HEK293 (cell line): ENCODE results near the gene MTIF2.

Source experiments
- CTCF ChIA-PET: fragments of 350-600 bp; formaldehyde crosslinking; extraction: SDS; loops from one replicate; lab custom pipeline; 2021; ENCODE audit warnings: antibody characterized with exemption; lab: Yijun Ruan, JAX
- POLR2A ChIA-PET: fragments of 300-600 bp; formaldehyde crosslinking; extraction: SDS; loops from one replicate; lab custom pipeline; 2020; ENCODE audit warnings: antibody characterized with exemption, inconsistent platforms; lab: Yijun Ruan, JAX
- H3K27ac ChIP-seq: fragments of 200-500 bp; sonication (Bioruptor generic); 2 replicates; pipeline ENCODE4 v1.5.1; 2014; ENCODE audit warnings: low read depth, low read length, control low read depth, inconsistent platforms; ENCODE audit errors: extremely low read depth
- H3K36me3 ChIP-seq, 2 experiments: fragments of 200-500 bp in 1 of 2; sonication (Bioruptor generic) in 1 of 2; 1 replicate in 1 of 2; 2 replicates in 1 of 2; pipeline ENCODE4 v1.5.1; 2014 to 2017; ENCODE audit warnings: inconsistent platforms in 2 of 2, low read length in 2 of 2; ENCODE audit not compliant: control insufficient read depth in 2 of 2, insufficient read depth in 1 of 2
- H3K4me1 ChIP-seq: fragments of 200-500 bp; sonication (Bioruptor generic); 2 replicates; pipeline ENCODE4 v1.5.1; 2014; ENCODE audit warnings: mild to moderate bottlenecking, low read length, inconsistent platforms; ENCODE audit not compliant: control insufficient read depth, insufficient read depth
- H3K4me3 ChIP-seq: 2 replicates; pipeline ENCODE4 v1.5.1; 2011; ENCODE audit warnings: low read depth, mild to moderate bottlenecking, control low read depth, low read length, moderate library complexity
- H3K9me3 ChIP-seq: fragments of 200-500 bp; sonication (Bioruptor generic); 2 replicates; pipeline ENCODE4 v1.5.1; 2014; ENCODE audit warnings: low read depth, low read length, inconsistent platforms; ENCODE audit not compliant: control insufficient read depth, insufficient read depth
- KLF1 ChIP-seq: fragments of 450-650 bp; formaldehyde crosslinking; IDR thresholded peaks from 2 replicates; pipeline ENCODE4 v1.5.1; 2016; ENCODE audit warnings: missing biosample characterization, missing genetic modification characterization
- PRDM1 ChIP-seq: fragments of 450-650 bp; formaldehyde crosslinking; IDR thresholded peaks from 2 replicates; pipeline ENCODE4; 2016; ENCODE audit warnings: missing biosample characterization, missing genetic modification characterization
- ZNF175 ChIP-seq: fragments of 450-650 bp; formaldehyde crosslinking; IDR thresholded peaks from 2 replicates; pipeline ENCODE4 v1.5.1; 2016; ENCODE audit warnings: missing biosample characterization, missing genetic modification characterization
- ZNF302 ChIP-seq: fragments of 450-650 bp; formaldehyde crosslinking; IDR thresholded peaks from 2 replicates; pipeline ENCODE4 v1.5.1; 2016; ENCODE audit warnings: missing biosample characterization, missing genetic modification characterization, low read depth
- ZNF341 ChIP-seq: fragments of 450-650 bp; formaldehyde crosslinking; IDR thresholded peaks from 2 replicates; pipeline ENCODE4; 2016; ENCODE audit warnings: low read depth, missing biosample characterization, missing genetic modification characterization
- ZNF658 ChIP-seq: fragments of 450-650 bp; formaldehyde crosslinking; IDR thresholded peaks from 2 replicates; pipeline ENCODE4; 2016; ENCODE audit warnings: missing biosample characterization, missing genetic modification characterization
- TF ChIP-seq, protein P1 (sequence below): fragments of 450-650 bp; formaldehyde crosslinking; optimal IDR thresholded peaks from 2 replicates; pipeline ENCODE3; 2016; ENCODE audit warnings: missing biosample characterization, mild to moderate bottlenecking, missing genetic modification characterization
- TF ChIP-seq, protein P2 (sequence below): fragments of 450-650 bp; formaldehyde crosslinking; conservative IDR thresholded peaks from 2 replicates; pipeline ENCODE4 v1.5.1; 2016; ENCODE audit warnings: low read depth, missing biosample characterization, missing genetic modification characterization
- TF ChIP-seq, protein P3 (sequence below): fragments of 450-650 bp; formaldehyde crosslinking; IDR thresholded peaks from 2 replicates; pipeline ENCODE4 v1.5.1; 2016; ENCODE audit warnings: missing biosample characterization, missing genetic modification characterization
- TF ChIP-seq, protein P4 (sequence below): fragments of 450-650 bp; formaldehyde crosslinking; IDR thresholded peaks from 2 replicates; pipeline ENCODE4 v1.5.1; 2016; ENCODE audit warnings: missing biosample characterization, missing genetic modification characterization
- TF ChIP-seq, protein P5 (sequence below): fragments of 450-650 bp; formaldehyde crosslinking; IDR thresholded peaks from 2 replicates; pipeline ENCODE4 v1.5.1; 2016; ENCODE audit warnings: missing biosample characterization, missing genetic modification characterization
- TF ChIP-seq, protein P6 (sequence below): fragments of 450-650 bp; formaldehyde crosslinking; IDR thresholded peaks from 2 replicates; pipeline ENCODE4 v1.5.1; 2017; ENCODE audit warnings: missing biosample characterization, missing genetic modification characterization
- TF ChIP-seq, protein P7 (sequence below): fragments of 450-650 bp; formaldehyde crosslinking; IDR thresholded peaks from 2 replicates; pipeline ENCODE4 v1.5.1; 2016; ENCODE audit warnings: missing biosample characterization, missing genetic modification characterization

The MTIF2 gene

DNA sequence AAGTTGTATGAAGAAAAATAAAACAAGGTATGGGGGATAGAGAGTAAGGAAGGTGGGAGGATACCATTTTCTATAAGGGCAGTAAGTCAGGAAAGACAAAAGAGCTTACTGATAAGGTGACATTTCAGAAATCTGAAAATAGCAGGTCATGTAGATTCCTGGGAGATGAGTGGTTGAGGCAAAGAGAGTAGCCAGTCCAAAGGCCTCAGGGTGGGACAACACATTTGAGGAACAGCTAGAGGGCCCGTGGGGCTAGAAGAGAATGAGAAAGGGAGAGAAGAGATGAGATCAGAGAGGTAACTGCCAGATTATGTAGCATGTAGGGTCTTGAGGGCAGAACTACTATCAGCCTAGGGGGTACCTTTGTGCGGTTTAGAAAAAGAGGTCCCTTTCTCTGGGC is 39.8 kb downstream of the MTIF2 start:
- Histone ChIP-seq H3K9me3 (no peaks in the 10 kb centered on the region), H3K4me1 (0 out of 2 replicates have a peak, but pooled peaks cover 5% of the 10 kb centered on the region), H3K36me3 (peaks cover 7 to 44% of the 10 kb centered on the region in 2 experiments; a peak in 2 of 3 replicates), H3K27ac (no peak overlapping the region), H3K4me3 (no peak overlapping the region)
- ChIA-PET CTCF (interaction anchor here (0.6 kb wide), 1 partner anchor 180 kb away, joined by 4 read pairs; no protein-coding TSS in a partner anchor), POLR2A (no interaction called here)
- TF ChIP-seq, protein P1, sequence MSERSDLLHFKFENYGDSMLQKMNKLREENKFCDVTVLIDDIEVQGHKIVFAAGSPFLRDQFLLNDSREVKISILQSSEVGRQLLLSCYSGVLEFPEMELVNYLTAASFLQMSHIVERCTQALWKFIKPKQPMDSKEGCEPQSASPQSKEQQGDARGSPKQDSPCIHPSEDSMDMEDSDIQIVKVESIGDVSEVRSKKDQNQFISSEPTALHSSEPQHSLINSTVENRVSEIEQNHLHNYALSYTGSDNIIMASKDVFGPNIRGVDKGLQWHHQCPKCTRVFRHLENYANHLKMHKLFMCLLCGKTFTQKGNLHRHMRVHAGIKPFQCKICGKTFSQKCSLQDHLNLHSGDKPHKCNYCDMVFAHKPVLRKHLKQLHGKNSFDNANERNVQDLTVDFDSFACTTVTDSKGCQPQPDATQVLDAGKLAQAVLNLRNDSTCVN (tag by site-specific recombination) = no peak
- TF ChIP-seq, protein P2, sequence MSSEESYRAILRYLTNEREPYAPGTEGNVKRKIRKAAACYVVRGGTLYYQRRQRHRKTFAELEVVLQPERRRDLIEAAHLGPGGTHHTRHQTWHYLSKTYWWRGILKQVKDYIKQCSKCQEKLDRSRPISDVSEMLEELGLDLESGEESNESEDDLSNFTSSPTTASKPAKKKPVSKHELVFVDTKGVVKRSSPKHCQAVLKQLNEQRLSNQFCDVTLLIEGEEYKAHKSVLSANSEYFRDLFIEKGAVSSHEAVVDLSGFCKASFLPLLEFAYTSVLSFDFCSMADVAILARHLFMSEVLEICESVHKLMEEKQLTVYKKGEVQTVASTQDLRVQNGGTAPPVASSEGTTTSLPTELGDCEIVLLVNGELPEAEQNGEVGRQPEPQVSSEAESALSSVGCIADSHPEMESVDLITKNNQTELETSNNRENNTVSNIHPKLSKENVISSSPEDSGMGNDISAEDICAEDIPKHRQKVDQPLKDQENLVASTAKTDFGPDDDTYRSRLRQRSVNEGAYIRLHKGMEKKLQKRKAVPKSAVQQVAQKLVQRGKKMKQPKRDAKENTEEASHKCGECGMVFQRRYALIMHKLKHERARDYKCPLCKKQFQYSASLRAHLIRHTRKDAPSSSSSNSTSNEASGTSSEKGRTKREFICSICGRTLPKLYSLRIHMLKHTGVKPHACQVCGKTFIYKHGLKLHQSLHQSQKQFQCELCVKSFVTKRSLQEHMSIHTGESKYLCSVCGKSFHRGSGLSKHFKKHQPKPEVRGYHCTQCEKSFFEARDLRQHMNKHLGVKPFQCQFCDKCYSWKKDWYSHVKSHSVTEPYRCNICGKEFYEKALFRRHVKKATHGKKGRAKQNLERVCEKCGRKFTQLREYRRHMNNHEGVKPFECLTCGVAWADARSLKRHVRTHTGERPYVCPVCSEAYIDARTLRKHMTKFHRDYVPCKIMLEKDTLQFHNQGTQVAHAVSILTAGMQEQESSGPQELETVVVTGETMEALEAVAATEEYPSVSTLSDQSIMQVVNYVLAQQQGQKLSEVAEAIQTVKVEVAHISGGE = no peak
- TF ChIP-seq PRDM1 (no peak), ZNF175 (tag by site-specific recombination) (no peak), ZNF302 (tag by site-specific recombination) (no peak), KLF1 (no peak), ZNF658 (no peak)
- TF ChIP-seq, protein P3, sequence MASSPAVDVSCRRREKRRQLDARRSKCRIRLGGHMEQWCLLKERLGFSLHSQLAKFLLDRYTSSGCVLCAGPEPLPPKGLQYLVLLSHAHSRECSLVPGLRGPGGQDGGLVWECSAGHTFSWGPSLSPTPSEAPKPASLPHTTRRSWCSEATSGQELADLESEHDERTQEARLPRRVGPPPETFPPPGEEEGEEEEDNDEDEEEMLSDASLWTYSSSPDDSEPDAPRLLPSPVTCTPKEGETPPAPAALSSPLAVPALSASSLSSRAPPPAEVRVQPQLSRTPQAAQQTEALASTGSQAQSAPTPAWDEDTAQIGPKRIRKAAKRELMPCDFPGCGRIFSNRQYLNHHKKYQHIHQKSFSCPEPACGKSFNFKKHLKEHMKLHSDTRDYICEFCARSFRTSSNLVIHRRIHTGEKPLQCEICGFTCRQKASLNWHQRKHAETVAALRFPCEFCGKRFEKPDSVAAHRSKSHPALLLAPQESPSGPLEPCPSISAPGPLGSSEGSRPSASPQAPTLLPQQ = no peak
- TF ChIP-seq, protein P4, sequence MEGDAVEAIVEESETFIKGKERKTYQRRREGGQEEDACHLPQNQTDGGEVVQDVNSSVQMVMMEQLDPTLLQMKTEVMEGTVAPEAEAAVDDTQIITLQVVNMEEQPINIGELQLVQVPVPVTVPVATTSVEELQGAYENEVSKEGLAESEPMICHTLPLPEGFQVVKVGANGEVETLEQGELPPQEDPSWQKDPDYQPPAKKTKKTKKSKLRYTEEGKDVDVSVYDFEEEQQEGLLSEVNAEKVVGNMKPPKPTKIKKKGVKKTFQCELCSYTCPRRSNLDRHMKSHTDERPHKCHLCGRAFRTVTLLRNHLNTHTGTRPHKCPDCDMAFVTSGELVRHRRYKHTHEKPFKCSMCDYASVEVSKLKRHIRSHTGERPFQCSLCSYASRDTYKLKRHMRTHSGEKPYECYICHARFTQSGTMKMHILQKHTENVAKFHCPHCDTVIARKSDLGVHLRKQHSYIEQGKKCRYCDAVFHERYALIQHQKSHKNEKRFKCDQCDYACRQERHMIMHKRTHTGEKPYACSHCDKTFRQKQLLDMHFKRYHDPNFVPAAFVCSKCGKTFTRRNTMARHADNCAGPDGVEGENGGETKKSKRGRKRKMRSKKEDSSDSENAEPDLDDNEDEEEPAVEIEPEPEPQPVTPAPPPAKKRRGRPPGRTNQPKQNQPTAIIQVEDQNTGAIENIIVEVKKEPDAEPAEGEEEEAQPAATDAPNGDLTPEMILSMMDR = no peak
- TF ChIP-seq, protein P5, sequence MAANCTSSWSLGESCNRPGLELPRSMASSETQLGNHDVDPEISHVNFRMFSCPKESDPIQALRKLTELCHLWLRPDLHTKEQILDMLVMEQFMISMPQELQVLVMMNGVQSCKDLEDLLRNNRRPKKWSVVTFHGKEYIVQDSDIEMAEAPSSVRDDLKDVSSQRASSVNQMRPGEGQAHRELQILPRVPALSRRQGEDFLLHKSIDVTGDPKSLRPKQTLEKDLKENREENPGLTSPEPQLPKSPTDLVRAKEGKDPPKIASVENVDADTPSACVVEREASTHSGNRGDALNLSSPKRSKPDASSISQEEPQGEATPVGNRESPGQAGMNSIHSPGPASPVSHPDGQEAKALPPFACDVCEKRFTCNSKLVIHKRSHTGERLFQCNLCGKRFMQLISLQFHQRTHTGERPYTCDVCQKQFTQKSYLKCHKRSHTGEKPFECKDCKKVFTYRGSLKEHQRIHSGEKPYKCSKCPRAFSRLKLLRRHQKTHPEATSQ = no peak

DNA sequence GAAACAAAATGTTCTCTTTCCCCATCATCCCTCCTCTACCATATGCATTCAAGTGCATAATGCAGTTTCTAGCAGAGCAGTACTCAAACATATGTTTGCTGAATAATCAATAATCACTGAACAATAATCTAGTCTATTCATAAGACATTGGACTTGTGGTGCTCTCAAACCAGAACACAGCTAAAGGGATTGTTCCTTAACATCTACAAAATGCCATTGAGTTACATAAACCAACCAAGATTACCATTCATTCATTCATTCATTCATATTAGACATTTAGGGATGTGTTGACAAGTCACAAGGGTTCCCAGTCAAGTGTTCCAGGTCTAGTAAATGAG is 40.8 kb downstream of the MTIF2 start:
- POLR2A ChIA-PET = no interaction called here
- no peaks in the 10 kb centered on the region for H3K9me3 ChIP-seq
- H3K36me3 ChIP-seq = peaks cover 0 to 38% of the 10 kb centered on the region in 2 experiments; a peak in 2 of 3 replicates
- no peak overlapping the region for H3K27ac ChIP-seq
- CTCF ChIA-PET = no interaction called here
- 0 out of 2 replicates have a peak, but pooled peaks cover 4% of the 10 kb centered on the region for H3K4me1 ChIP-seq
- no peak overlapping the region for H3K4me3 ChIP-seq
- TF ChIP-seq, protein P6, sequence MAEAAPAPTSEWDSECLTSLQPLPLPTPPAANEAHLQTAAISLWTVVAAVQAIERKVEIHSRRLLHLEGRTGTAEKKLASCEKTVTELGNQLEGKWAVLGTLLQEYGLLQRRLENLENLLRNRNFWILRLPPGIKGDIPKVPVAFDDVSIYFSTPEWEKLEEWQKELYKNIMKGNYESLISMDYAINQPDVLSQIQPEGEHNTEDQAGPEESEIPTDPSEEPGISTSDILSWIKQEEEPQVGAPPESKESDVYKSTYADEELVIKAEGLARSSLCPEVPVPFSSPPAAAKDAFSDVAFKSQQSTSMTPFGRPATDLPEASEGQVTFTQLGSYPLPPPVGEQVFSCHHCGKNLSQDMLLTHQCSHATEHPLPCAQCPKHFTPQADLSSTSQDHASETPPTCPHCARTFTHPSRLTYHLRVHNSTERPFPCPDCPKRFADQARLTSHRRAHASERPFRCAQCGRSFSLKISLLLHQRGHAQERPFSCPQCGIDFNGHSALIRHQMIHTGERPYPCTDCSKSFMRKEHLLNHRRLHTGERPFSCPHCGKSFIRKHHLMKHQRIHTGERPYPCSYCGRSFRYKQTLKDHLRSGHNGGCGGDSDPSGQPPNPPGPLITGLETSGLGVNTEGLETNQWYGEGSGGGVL = no peak
- TF ChIP-seq, protein P7, sequence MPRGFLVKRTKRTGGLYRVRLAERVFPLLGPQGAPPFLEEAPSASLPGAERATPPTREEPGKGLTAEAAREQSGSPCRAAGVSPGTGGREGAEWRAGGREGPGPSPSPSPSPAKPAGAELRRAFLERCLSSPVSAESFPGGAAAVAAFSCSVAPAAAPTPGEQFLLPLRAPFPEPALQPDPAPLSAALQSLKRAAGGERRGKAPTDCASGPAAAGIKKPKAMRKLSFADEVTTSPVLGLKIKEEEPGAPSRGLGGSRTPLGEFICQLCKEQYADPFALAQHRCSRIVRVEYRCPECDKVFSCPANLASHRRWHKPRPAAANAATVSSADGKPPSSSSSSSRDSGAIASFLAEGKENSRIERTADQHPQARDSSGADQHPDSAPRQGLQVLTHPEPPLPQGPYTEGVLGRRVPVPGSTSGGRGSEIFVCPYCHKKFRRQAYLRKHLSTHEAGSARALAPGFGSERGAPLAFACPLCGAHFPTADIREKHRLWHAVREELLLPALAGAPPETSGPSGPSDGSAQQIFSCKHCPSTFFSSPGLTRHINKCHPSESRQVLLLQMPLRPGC (tag by site-specific recombination) = no peak
- TF ChIP-seq ZNF341 (tag by site-specific recombination) = no peak
- TF ChIP-seq, protein P1 (tag by site-specific recombination) = no peak
